Measurements from ENCODE around the gene WRAP73. TPM values are rescaled to one million over a fixed set of nuclear protein-coding genes. Genes with fewer than 3 reads are reported as not detected.

WRAP73 gene
- total RNA-seq, 1 experiment from 2014 or later = 51.4 TPM

- POLR2A ChIA-PET = no interaction called here
- no TSS peak for BruUV-seq (replicated peaks)
- Histone ChIP-seq H3K9me3 (ENCODE audit: control insufficient read depth in 1 of 2, insufficient read depth in 1 of 2, low read depth in 1 of 2, low read length in 2 of 2) (no peaks in the 10 kb centered on the region), H3K4me1 (ENCODE audit: control insufficient read depth in 1 of 2, insufficient read depth in 2 of 2, low read length in 2 of 2) (no peaks in the 10 kb centered on the region), H3K4me3 (replicated peaks in 1 of 2; ENCODE audit: low read depth in 1 of 2, low read length in 2 of 2) (no peak overlapping the region), H3K9me2 (ENCODE audit: insufficient read depth) (no peaks in the 10 kb centered on the region), H3K36me3 (ENCODE audit: control insufficient read depth in 1 of 2, insufficient read depth in 2 of 2, low read length in 2 of 2) (peaks cover 14 to 41% of the 10 kb centered on the region in 2 experiments; a peak in 3 of 4 replicates), H3K9ac (ENCODE audit: low read length) (no peak overlapping the region), H3K27me3 (ENCODE audit: insufficient read depth, low read length) (no peaks in the 10 kb centered on the region), H4K20me1 (ENCODE audit: insufficient read depth) (no peaks in the 10 kb centered on the region), H3K4me2 (ENCODE audit: low read length) (no peak overlapping the region), H3K79me2 (ENCODE audit: insufficient read depth, low read length) (peaks cover 3% of the 10 kb centered on the region; the same call in 1 of the 2 replicates), H3K27ac (ENCODE audit: low read depth, low read length) (no peak overlapping the region), H2AFZ (ENCODE audit: low read depth, low read length, poor library complexity, severe bottlenecking) (no peak overlapping the region)
- TF ChIP-seq ZBTB33 (IDR thresholded peaks at IDR 0.05; ENCODE audit: extremely low read depth, insufficient replicate concordance, low read length) (no peak), TCF7L2 (IDR thresholded peaks at IDR 0.05; ENCODE audit: borderline replicate concordance, extremely low read depth, insufficient read depth, insufficient read length) (no peak), CEBPB (IDR thresholded peaks at IDR 0.05; ENCODE audit: low read depth) (no peak), ELF1 (IDR thresholded peaks at IDR 0.05; ENCODE audit: borderline replicate concordance, low read depth) (no peak), ZNF274 (IDR thresholded peaks at IDR 0.05; ENCODE audit: low read depth, low read length) (no peak), SIN3A (IDR thresholded peaks at IDR 0.05; ENCODE audit: low read depth) (no peak), SRF (IDR thresholded peaks at IDR 0.05; ENCODE audit: low read depth) (no peak), RAD21 (IDR thresholded peaks at IDR 0.05; ENCODE audit: low read depth) (no peak), SP1 (IDR thresholded peaks at IDR 0.05; ENCODE audit: low read depth) (no peak), FOSL1 (IDR thresholded peaks at IDR 0.05; ENCODE audit: low read depth) (no peak), EZH2phosphoT487 (IDR thresholded peaks at IDR 0.05; ENCODE audit: borderline replicate concordance) (no peak), POLR2AphosphoS5 (IDR thresholded peaks at IDR 0.05; ENCODE audit: low read depth, low read length) (no peak), CBX3 (IDR thresholded peaks at IDR 0.05; ENCODE audit: low read depth) (no peak), JUND (IDR thresholded peaks at IDR 0.05) (no peak), YY1 (IDR thresholded peaks at IDR 0.05; ENCODE audit: extremely low read depth, insufficient replicate concordance, low read depth, low read length) (no peak), POLR2A (IDR thresholded peaks at IDR 0.05; ENCODE audit: borderline replicate concordance, extremely low read depth, insufficient read depth, insufficient read length) (no peak), CTCF (IDR thresholded peaks at IDR 0.05 in 2 of 3, conservative IDR thresholded peaks at IDR 0.05 in 1 of 3; ENCODE audit: borderline replicate concordance in 1 of 3, insufficient read depth in 1 of 3, low read depth in 2 of 3, low read length in 2 of 3) (no peak)
- TF ChIP-seq, protein P1, sequence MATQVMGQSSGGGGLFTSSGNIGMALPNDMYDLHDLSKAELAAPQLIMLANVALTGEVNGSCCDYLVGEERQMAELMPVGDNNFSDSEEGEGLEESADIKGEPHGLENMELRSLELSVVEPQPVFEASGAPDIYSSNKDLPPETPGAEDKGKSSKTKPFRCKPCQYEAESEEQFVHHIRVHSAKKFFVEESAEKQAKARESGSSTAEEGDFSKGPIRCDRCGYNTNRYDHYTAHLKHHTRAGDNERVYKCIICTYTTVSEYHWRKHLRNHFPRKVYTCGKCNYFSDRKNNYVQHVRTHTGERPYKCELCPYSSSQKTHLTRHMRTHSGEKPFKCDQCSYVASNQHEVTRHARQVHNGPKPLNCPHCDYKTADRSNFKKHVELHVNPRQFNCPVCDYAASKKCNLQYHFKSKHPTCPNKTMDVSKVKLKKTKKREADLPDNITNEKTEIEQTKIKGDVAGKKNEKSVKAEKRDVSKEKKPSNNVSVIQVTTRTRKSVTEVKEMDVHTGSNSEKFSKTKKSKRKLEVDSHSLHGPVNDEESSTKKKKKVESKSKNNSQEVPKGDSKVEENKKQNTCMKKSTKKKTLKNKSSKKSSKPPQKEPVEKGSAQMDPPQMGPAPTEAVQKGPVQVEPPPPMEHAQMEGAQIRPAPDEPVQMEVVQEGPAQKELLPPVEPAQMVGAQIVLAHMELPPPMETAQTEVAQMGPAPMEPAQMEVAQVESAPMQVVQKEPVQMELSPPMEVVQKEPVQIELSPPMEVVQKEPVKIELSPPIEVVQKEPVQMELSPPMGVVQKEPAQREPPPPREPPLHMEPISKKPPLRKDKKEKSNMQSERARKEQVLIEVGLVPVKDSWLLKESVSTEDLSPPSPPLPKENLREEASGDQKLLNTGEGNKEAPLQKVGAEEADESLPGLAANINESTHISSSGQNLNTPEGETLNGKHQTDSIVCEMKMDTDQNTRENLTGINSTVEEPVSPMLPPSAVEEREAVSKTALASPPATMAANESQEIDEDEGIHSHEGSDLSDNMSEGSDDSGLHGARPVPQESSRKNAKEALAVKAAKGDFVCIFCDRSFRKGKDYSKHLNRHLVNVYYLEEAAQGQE (IDR thresholded peaks at IDR 0.05; ENCODE audit: low read depth) = no peak
- TF ChIP-seq, protein P2, sequence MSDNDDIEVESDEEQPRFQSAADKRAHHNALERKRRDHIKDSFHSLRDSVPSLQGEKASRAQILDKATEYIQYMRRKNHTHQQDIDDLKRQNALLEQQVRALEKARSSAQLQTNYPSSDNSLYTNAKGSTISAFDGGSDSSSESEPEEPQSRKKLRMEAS (IDR thresholded peaks at IDR 0.05) = no peak
- TF ChIP-seq, protein P3, sequence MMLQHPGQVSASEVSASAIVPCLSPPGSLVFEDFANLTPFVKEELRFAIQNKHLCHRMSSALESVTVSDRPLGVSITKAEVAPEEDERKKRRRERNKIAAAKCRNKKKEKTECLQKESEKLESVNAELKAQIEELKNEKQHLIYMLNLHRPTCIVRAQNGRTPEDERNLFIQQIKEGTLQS (IDR thresholded peaks at IDR 0.05) = no peak
- intact Hi-C loops (cut with micrococcal nuclease) = no loop called here
- ATAC-seq (no peak), DNase-seq (ENCODE audit: low read depth, low spot score) (no peak)
- CTCF ChIA-PET = no interaction called here
- RAD21 ChIA-PET (ENCODE audit: low non-redundant PET in 1 of 2, low total read pairs in 2 of 2, uncharacterized antibody in 2 of 2, unreplicated experiment in 2 of 2) = no interaction called here
These were observed 10.4 kb downstream of the WRAP73 start for GRCh38 chr1:3639397-3639911.
